ENCODE results near the gene PDE6A. TPM values are rescaled to one million over a fixed set of nuclear protein-coding genes. Genes with fewer than 3 reads are reported as not detected.
"Not testable (repeated sequence)": the region's sequence is repeated elsewhere in the genome, so short reads cannot be mapped to it uniquely, and the experiment has no call there.

Gene PDE6A
- polyA plus RNA-seq, 1 donor = 0.06 TPM

- DNase-seq (ENCODE audit: low read depth) = no peak
Measured at GRCh38 chr5:149865746-149866145, 78.8 kb downstream of the PDE6A start.

- no peak for DNase-seq (ENCODE audit: low read depth)
Measured at GRCh38 chr5:149863830-149864229, 80.8 kb downstream of the PDE6A start.

DNA sequence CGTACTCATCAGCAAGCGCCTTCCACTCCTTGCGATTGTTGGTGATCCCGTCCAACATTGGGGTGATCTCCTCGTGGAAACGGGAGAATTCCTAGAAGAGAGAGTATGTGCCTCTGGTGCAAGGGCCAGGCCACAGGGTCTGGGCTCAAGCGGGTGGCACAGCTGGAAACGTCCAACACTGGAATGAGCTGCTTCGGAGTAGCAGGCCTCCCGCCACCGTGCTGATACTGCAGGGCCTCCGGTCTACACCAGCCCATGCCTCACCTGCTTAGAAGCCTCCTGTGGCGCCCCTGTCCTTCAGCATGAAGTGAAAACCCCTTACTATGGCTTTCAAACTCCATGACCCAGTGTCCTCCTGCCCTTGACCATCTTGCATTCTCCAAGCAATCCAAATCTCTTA is 81.4 kb downstream of the PDE6A start:
- DNase-seq (ENCODE audit: low read depth) = no peak

GRCh38 chr5:149860801-149861322 is 83.7 kb downstream of the PDE6A start:
- no peak for DNase-seq (ENCODE audit: low read depth)

DNA sequence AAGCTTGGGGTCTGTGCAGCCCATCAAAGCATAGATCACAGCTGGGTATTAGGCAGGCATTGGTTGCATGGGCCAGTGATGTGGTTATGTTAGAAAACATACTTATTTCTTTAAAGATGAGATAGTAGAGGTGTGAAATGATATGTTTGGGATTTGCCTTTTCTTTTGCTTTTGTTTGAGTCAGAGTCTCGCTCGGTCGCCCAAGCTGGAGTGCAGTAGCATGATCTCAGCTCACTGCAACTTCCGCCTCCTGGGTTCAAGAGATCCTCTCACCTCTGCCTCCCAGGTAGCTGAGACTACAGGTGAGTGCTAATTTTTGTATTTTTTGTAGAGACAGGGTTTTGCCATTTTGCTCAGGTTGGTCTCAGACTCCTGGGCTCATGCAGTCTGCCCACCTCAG is 84.8 kb downstream of the PDE6A start:
- no peak for DNase-seq (ENCODE audit: low read depth)

DNA sequence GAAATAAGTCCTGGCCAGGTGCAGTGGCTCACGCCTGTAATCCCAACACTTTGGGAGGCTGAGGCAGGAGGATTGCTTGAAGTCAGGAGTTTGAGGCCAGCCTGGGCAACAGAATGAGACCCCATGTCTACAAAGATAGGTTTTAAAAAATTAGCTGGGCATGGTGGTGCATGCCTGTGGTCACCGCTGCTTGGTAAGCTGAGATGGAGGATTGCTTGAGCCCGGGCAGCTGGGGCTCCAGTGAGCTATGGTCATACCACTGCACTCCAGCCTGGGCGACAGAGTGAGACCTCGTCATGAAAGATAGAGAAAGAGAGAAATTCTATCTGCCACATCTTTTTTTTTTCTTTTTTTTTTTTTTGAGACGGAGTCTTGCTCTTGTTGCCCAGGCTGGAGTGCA is 86.1 kb downstream of the PDE6A start:
- DNase-seq (ENCODE audit: low read depth) = not testable (repeated sequence)

DNA sequence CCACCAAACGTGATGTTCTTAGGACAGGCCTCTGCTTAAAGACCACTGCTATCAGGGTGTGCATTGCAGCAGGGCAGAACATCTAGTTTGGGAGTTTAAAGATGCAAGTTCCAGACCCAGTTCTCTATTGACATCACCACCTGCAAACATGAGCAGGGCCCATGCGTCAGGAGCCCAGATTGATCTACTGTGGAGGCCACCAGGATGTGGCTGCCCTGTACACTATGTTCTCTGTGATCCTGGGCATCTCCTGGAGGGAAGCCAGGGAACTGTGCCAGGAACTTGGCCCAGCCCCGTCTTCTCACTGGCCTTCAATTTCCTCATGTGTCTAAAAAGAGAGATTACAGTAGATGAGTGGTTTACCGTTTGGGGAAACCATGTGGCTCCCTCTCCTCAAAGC is 87.1 kb downstream of the PDE6A start:
- no peak for DNase-seq (ENCODE audit: low read depth)

DNA sequence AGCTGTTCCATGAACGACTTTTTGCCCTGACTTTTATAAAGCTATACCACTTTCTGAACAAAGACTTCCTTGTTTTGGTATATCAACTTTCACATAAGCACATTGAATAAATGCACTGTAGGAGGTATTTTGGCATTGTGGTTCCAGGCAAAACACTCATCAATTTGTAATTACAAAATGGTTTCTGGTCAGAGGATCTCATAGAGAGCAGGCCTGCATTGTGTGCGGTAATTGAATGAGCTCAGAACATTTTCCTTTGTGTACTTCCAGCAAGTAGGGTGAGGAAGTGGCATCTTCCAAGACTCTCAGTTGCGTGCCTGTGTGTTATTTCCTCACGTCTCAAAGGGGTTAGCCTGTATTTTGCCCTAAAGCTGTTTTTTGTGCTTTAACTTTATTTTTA is 89.2 kb downstream of the PDE6A start:
- DNase-seq (ENCODE audit: low read depth) = no peak

DNA sequence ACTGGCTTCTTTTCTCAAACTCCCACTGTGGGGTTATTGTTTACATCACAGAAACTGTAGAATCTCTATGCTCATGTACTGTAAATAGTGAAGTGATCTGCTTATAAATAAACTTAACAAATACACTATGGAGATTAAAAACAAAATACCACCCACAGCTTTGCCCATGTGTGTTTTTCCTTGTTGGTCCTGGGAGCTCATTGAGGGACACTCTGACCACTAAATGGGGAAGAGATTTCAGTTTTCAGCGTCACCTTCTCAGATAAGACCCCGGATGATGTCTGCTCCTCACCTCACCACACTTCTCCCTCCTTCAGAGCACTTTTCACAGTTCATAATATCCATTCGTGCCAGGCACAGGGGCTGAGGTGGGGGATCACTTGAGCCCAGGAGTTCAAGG is 89.7 kb downstream of the PDE6A start:
- DNase-seq (ENCODE audit: low read depth) = no peak

- DNase-seq (ENCODE audit: low read depth) = no peak
Measured at GRCh38 chr5:149853701-149854100, 90.9 kb downstream of the PDE6A start.

DNA sequence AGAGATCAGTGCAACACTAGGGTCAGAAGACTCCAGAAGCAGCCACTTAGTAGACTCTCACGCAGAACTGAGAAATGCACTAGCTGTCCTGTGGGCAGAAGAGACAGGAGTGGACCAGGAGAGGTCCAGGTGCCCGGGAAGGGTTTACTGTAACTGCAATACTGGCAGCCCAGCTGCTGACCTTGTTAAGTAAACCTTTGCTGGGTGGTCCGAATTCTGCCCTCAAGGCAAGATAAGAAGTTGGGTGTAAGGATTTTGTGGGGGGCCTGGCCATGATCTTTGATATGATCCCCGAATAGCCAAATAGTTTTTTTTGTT is 91.3 kb downstream of the PDE6A start:
- DNase-seq (ENCODE audit: low read depth) = no peak

DNA sequence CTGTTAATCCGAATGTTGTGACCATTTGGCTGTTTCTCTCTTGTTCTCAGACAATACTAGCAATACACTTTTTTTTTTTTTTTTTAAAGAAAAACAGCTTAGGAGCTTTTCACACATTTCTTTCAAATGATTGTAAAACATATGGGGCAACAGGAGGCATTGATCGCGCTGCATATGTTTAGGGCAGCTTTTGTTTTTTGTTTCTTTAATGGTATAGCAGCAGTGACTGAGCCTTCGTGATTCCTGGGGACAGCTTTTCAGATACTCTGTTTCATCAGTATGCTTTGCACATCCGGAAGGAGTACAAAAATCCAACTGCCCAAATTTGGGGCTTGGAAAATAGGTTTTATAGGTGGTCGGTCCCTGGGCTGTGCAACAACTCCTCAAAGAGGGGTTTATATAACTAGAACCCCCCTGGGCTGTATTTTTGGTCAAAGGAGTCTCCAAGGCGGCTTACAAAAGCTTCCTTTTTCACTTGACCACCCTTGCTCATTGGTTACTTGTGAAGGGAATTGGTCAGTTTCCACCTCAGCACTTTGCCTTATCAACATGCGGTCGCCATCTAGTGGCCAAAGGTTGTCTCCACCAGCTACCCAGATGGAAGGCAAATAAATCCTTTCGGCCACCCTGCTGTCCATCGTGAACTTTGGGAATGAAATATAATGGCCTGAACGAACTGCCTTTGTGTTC is 91.8 kb downstream of the PDE6A start:
- DNase-seq (ENCODE audit: low read depth) = peak; percentile 46

DNA sequence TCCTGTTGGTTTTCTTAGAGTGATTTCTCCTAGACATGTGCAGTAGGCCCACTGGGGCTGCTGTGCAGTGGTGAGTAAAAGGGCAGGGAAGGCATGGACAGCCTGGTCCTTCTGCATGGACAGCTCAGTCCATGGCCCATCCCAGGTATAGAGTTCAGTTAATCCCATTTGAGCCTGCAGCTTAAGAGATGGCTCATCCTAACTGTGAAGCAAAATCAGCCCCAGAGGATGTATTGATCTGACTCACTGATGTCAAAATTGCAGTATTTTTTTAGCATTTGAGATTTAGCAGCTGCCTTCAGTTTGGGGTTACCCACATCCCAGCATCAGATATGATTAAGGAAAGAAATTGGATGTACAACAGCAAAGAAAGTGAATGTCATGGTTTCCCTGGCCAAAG is 93.4 kb downstream of the PDE6A start:
- DNase-seq (ENCODE audit: low read depth) = no peak

GRCh38 chr5:149849966-149850910 is 94.4 kb downstream of the PDE6A start:
- DNase-seq (ENCODE audit: low read depth) = no peak

DNA sequence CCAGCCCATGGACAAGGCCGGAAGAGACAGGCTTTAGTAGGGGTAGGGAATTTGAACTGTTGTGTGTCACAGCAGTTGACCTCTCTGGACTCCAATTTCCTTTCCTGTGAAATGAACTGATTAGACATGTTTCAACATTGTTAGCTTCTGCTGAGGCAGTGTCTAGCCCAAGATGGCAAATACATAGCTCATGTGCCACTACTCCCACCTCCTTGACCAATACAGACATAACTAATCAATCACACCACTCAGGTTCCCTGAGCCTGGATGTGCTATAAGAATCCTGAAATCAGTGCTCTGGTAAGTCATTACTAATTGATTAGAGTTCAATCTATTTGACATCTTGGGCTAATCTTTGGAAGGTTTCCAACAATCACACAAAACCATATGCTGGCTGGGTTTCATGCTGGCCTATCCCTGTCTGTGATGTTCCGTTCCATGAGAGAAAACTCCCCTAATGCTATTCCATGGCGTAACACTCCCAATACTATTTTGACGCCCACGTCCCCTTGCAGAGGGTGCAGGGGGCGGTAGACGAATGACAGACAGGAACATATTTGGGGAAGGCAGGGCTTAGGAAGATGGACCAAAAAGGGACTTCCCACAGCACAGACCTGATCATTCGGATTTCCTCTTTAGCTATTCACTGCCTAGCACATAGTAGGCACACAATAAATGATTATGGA is 95.2 kb downstream of the PDE6A start:
- DNase-seq (ENCODE audit: low read depth) = no peak

- no peak for DNase-seq (ENCODE audit: low read depth)
Measured at GRCh38 chr5:149847611-149848010, 97.0 kb downstream of the PDE6A start.

DNA sequence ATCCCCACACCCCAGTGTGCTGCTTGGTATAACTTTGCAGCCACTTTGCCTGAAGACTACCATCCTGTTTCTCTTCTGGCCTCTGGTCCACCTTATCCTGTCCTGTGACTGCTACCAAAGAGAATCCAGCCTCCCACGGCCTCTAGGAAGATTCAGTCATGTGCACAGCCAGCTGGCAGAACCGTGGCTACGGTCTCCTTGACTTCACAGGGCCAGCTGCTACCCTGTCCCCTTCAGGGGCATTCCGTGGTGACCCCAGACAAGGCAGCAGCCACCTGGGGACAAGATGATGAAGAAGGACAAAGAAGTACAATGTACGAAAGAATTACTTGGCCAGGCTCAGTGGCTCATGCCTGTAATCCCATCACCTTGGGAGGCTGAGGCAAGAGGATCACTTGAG is 98.6 kb downstream of the PDE6A start:
- DNase-seq (ENCODE audit: low read depth) = no peak

GRCh38 chr5:149845601-149846000 is 99.0 kb downstream of the PDE6A start:
- DNase-seq (ENCODE audit: low read depth) = no peak

DNA sequence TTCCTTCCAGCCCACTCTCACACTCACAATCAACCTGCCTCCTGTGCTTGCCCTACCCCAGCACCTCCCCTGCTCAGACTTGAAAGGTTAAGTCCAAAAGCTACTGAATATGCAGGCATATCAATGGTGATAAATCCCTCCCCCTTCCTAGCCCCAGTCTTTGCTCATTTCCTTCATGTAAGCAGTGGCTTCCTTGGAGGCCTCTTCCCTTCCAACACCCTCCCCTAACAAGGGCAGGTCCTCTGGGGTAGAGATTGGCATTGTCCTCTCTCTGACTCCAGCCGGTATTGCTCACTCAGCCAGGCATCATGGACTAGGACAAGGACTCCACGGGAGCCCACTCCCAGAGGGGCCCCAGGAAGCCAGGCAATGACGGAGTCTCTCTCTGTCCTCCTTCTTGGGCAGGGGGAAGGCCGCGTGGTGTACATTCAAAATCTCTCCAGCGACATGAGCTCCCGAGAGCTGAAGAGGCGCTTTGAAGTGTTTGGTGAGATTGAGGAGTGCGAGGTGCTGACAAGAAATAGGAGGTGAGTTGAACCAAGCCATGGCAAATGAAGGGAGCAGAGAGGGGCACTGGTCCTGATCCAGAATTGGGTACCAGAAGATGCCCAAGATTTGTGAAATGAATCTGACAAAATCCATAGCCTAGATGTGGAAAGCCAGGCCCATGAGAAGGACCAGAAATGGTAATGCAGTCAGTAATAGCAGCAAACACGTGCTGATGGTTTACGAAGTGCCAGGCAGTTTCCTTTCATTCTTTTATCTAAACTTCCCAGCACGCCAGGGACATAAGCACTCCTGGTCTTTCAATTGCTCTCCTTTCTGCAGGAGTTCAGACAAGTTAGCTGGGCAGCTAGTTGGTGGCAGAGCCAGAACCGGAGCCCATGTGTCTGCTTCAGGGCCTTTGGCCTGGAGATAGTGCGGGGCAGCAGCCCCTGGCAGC is 102.5 kb downstream of the PDE6A start:
- DNase-seq (ENCODE audit: low read depth) = no peak

GRCh38 chr5:149840226-149840825 is 104.3 kb downstream of the PDE6A start:
- DNase-seq (ENCODE audit: low read depth) = no peak

- DNase-seq (ENCODE audit: low read depth) = no peak
Measured at GRCh38 chr5:149839761-149840160, 104.8 kb downstream of the PDE6A start.
